HG02610 (cell line): Measurements from ENCODE around the gene CWC22.

Source experiments
- ATAC-seq: cut with Tn5 transposase; IDR thresholded peaks from one replicate; pipeline ENCODE4 v1.9.1; 2021; ENCODE audit warnings: mild to moderate bottlenecking, moderate library complexity; ENCODE audit not compliant: unreplicated experiment

CWC22 gene

GRCh38 chr2:179909845-179910734 lies 97.0 kb downstream of the CWC22 start:
- ATAC-seq = no peak

- ATAC-seq = no peak
These were observed 106.4 kb downstream of the CWC22 start for GRCh38 chr2:179900655-179901054.

GRCh38 chr2:179899666-179900065 lies 107.4 kb downstream of the CWC22 start:
- ATAC-seq = no peak

- peak; percentile 75 for ATAC-seq
These were observed 108.2 kb downstream of the CWC22 start for GRCh38 chr2:179898873-179899272.
